NCI-H146 treated with DMSO at 0.1 percent for 48 hours (cell line): ENCODE results near the gene PAX2.
"Not testable (repeated sequence)": the region's sequence is repeated elsewhere in the genome, so short reads cannot be mapped to it uniquely, and the experiment has no call there.

ENCODE experiments used
- DNase-seq: peaks from one replicate; lab custom pipeline; 2025; ENCODE audit not compliant: unreplicated experiment; lab: John Stamatoyannopoulos, UW

Gene PAX2

GRCh38 chr10:100744987-100745881 is at the start of gene PAX2:
PAX2 (plus strand) TSS chr10:100745582; CDS start chr10:100746261, 679 bp downstream.
- DNase-seq, result no peak

GRCh38 chr10:100696477-100696901 is 48.9 kb upstream of the PAX2 start:
- DNase-seq, result no peak

GRCh38 chr10:100697070-100697469 is 48.3 kb upstream of the PAX2 start:
- no peak for DNase-seq

- DNase-seq, result no peak
These were observed 47.8 kb upstream of the PAX2 start for GRCh38 chr10:100697631-100698030.

- DNase-seq, result not testable (repeated sequence)
These were observed 43.7 kb upstream of the PAX2 start for GRCh38 chr10:100701704-100702103.

- no peak for DNase-seq
These were observed 40.2 kb upstream of the PAX2 start for GRCh38 chr10:100705139-100705538.

- DNase-seq, result no peak
These were observed 38.0 kb upstream of the PAX2 start for GRCh38 chr10:100707261-100707848.

- DNase-seq, result no peak
These were observed 36.0 kb upstream of the PAX2 start for GRCh38 chr10:100709146-100710082.

- DNase-seq, result no peak
These were observed 35.1 kb upstream of the PAX2 start for GRCh38 chr10:100710151-100710871.

GRCh38 chr10:100713049-100713858 is 32.1 kb upstream of the PAX2 start:
- no peak for DNase-seq

GRCh38 chr10:100713859-100714565 is 31.4 kb upstream of the PAX2 start:
- no peak for DNase-seq

GRCh38 chr10:100714566-100714950 is 30.8 kb upstream of the PAX2 start:
- DNase-seq, result no peak

GRCh38 chr10:100715101-100715444 is 30.3 kb upstream of the PAX2 start:
- no peak for DNase-seq

GRCh38 chr10:100715445-100716385 is 29.7 kb upstream of the PAX2 start:
- no peak for DNase-seq

GRCh38 chr10:100717166-100717565 is 28.2 kb upstream of the PAX2 start:
- DNase-seq, result no peak

- DNase-seq, result no peak
These were observed 27.1 kb upstream of the PAX2 start for GRCh38 chr10:100718197-100718742.

- DNase-seq, result no peak
These were observed 22.2 kb upstream of the PAX2 start for GRCh38 chr10:100723180-100723579.
